WERI-Rb-1 (cell line): ENCODE measurements around the gene UBE4A.

ENCODE experiments used
- DNase-seq: peaks from one replicate; pipeline ENCODE4 v3.0.0-alpha.2; 2020
- H3K27ac ChIP-seq: fragments of 250-450 bp; sonication (Bioruptor Pico); 2 replicates; pipeline ENCODE4 v1.5.1; 2020; ENCODE audit warnings: mild to moderate bottlenecking, moderate library complexity
- H3K27me3 ChIP-seq: fragments of 250-450 bp; sonication (Bioruptor Pico); 2 replicates; pipeline ENCODE4 v1.5.1; 2021; ENCODE audit warnings: mild to moderate bottlenecking, low read depth, moderate library complexity; ENCODE audit not compliant: insufficient read depth, severe bottlenecking
- H3K36me3 ChIP-seq: fragments of 250-450 bp; sonication (Bioruptor Pico); 2 replicates; pipeline ENCODE4 v1.5.1; 2020; ENCODE audit warnings: mild to moderate bottlenecking, moderate library complexity
- H3K4me3 ChIP-seq: 2 replicates; pipeline ENCODE4 v1.5.1; 2011; ENCODE audit warnings: low read depth, mild to moderate bottlenecking, control low read depth, low read length
- H3K9me3 ChIP-seq: fragments of 250-450 bp; sonication (Bioruptor Pico); 2 replicates; pipeline ENCODE4 v1.5.1; 2021; ENCODE audit warnings: mild to moderate bottlenecking, moderate library complexity; ENCODE audit not compliant: severe bottlenecking
- TF ChIP-seq, protein P1 (sequence below): IDR thresholded peaks from 2 replicates; pipeline ENCODE4 v1.5.1; 2011; ENCODE audit warnings: low read depth, mild to moderate bottlenecking, control low read depth, inconsistent platforms, low read length

UBE4A gene

DNA sequence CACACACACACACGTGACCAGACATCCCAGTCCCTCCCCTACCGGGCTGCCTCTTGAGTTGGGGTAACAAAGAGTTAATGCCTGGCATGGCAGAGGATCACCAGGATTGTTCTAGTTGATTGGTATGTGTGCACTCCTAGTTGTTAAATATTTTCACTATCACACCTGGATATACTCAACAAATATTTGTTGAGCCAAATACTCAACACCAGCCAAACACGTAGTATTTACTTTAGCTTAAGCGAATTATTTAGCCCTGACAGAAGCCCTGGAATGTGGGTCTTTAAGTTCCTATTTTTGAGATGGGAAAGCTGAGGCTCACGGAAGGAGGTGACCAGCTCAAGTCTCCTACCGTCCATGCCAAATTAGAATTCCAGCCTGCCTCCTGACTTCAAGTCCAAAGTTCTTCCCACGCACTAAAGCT is 44.4 kb upstream of the UBE4A start:
- no peaks in the 10 kb centered on the region for H3K27me3 ChIP-seq
- H3K36me3 ChIP-seq: no peaks in the 10 kb centered on the region
- TF ChIP-seq, protein P1, sequence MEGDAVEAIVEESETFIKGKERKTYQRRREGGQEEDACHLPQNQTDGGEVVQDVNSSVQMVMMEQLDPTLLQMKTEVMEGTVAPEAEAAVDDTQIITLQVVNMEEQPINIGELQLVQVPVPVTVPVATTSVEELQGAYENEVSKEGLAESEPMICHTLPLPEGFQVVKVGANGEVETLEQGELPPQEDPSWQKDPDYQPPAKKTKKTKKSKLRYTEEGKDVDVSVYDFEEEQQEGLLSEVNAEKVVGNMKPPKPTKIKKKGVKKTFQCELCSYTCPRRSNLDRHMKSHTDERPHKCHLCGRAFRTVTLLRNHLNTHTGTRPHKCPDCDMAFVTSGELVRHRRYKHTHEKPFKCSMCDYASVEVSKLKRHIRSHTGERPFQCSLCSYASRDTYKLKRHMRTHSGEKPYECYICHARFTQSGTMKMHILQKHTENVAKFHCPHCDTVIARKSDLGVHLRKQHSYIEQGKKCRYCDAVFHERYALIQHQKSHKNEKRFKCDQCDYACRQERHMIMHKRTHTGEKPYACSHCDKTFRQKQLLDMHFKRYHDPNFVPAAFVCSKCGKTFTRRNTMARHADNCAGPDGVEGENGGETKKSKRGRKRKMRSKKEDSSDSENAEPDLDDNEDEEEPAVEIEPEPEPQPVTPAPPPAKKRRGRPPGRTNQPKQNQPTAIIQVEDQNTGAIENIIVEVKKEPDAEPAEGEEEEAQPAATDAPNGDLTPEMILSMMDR: no peak
- H3K27ac ChIP-seq: no peak overlapping the region
- H3K4me3 ChIP-seq: no peak overlapping the region
- no peaks in the 10 kb centered on the region for H3K9me3 ChIP-seq
- no peak for DNase-seq

DNA sequence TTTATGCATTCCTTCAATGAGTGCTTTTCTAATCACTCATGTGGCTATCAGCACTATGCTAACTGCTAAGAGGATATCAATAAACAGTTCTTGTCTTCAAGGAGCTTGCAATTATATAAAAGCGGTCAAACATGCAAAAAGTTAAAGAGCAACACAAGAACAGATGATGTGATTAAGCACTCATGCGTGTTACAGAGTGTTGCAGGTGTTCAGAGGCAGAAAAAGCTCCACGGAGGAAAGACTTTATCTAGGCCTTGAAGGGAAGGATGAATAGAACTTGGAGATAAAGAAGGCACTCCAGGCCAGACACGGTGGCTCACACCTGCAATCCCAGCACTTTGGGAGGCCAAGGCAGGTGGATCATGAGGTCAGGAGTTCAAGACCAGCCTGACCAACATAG is 41.3 kb upstream of the UBE4A start:
- no peaks in the 10 kb centered on the region for H3K36me3 ChIP-seq
- H3K4me3 ChIP-seq: no peak overlapping the region
- no peak overlapping the region for H3K27ac ChIP-seq
- no peaks in the 10 kb centered on the region for H3K27me3 ChIP-seq
- TF ChIP-seq, protein P1: no peak
- no peak for DNase-seq
- H3K9me3 ChIP-seq: no peaks in the 10 kb centered on the region

DNA sequence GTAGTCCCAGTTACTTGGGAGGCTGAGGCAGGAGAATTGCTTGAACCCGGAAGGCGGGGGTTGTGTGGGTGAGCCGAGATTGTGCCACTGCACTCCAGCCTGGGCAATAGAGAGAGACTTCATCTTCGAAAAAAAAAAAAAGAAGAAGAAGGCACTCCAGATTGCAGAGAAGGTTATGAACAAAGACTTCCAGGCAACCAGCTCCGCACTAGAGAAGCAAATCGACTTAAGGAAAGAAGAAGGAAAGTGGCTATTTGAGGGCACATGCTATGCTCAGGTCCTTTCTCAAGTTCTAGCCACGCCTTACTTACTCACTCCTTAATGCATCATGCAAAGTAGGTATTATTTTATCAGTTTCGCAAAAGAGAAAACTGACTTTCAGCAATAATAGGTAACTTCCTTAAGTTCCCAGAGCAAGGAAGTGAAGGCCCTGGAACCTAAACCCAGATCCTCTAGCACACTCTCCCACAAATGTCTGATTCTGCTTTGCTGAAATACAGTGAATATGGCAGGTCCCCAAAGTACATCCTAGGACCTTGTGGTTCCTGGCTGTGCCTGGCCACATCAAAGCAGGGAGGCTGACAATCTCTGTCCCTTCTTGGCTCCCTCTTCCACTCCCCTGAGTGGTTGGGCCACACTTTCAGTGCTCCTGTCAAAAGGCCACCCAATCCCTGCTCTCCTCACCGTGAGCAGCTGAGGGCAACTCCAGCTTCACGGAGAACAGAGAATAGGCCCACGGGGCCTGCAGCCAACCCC is 40.6 kb upstream of the UBE4A start:
- TF ChIP-seq, protein P1: no peak
- no peaks in the 10 kb centered on the region for H3K36me3 ChIP-seq
- no peak overlapping the region for H3K27ac ChIP-seq
- H3K4me3 ChIP-seq: no peak overlapping the region
- no peaks in the 10 kb centered on the region for H3K27me3 ChIP-seq
- DNase-seq: no peak
- no peaks in the 10 kb centered on the region for H3K9me3 ChIP-seq

DNA sequence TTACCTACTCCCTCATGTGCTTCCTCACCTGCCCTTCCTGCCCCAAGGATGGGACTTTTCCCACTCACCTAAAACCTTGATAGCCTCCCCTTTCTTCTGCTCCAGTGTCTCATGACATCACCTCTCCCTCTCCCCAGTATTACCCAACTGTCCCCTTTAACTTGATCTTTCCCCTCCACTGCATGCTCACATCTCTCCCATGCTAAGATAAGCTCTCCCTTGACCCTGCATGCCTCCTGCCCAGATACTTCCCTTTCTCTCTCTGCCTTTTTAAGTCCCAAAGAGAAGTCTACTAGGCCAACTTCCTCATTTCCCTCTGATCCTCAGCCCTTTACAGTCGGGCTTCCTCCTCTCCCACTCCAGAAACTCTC is 40.1 kb upstream of the UBE4A start:
- no peak overlapping the region for H3K27ac ChIP-seq
- TF ChIP-seq, protein P1: no peak
- no peaks in the 10 kb centered on the region for H3K9me3 ChIP-seq
- no peak overlapping the region for H3K4me3 ChIP-seq
- H3K36me3 ChIP-seq: no peaks in the 10 kb centered on the region
- no peak for DNase-seq
- H3K27me3 ChIP-seq: no peaks in the 10 kb centered on the region

DNA sequence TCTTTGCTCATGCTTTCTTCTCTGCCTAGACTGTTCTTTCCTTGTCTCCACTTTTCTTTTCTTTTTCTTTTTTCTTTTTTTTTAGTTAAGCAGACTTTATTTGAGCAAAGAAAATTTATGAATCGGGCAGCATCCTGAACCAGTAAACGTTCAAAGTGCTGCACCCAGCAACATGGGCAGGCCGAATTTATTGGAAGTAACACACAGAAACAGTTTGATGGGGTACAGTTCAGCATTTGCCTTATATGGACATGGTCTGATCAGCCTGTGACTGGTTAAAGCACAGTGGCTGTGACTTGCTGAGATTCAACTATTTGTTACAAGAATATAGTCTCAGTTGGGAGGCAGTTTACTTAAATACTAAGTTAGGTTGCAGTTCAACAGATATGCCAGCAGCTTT is 38.9 kb upstream of the UBE4A start:
- Histone ChIP-seq H3K9me3 (no peaks in the 10 kb centered on the region), H3K4me3 (no peak overlapping the region), H3K27me3 (no peaks in the 10 kb centered on the region), H3K27ac (no peak overlapping the region), H3K36me3 (no peaks in the 10 kb centered on the region)
- TF ChIP-seq, protein P1: no peak
- DNase-seq: no peak
